PC-9 (cell line): ENCODE measurements around the gene ANKRD13A. TPM values are rescaled to one million over a fixed set of nuclear protein-coding genes. Genes with fewer than 3 reads are reported as not detected.
A peak's percentile ranks its signal among the peaks of the same experiment; 100 is the strongest.

Experiments used
- BruUV-seq: library from RNA; stranded (reverse); fragments of 400-500 nt; replicated peaks from 2 replicates; lab custom pipeline; 2021; lab: Mats Ljungman, UMichigan
- CTCF ChIA-PET: fragments of 300-600 bp; sonication (Branson Sonifier 250); formaldehyde crosslinking; loops from one replicate; lab custom pipeline; 2022; ENCODE audit warnings: antibody characterized with exemption; lab: Charles Lee
- POLR2A ChIA-PET: fragments of 300-600 bp; sonication (Branson Sonifier 250); formaldehyde crosslinking; loops from one replicate; lab custom pipeline; 2022; ENCODE audit warnings: antibody characterized with exemption; ENCODE audit not compliant: unreplicated experiment; lab: Charles Lee
- DNase-seq, 2 experiments: peaks; one replicate each; pipeline versions ENCODE4 v3.0.0 to v3.0.0-alpha.2; 2015 to 2022; ENCODE audit warnings: mixed read lengths in 1 of 2
- H2AFZ ChIP-seq: fragments of 200-600 bp; sonication (generic); 2 replicates; pipeline ENCODE4 v1.8.1; 2017; ENCODE audit warnings: antibody characterized with exemption
- H3F3A ChIP-seq: fragments of 200-600 bp; sonication (generic); 2 replicates; pipeline ENCODE4 v1.8.1; 2017; ENCODE audit warnings: antibody characterized with exemption, mild to moderate bottlenecking, low read depth; ENCODE audit not compliant: insufficient read depth
- H3K27ac ChIP-seq: fragments of 200-600 bp; sonication (generic); 2 replicates; pipeline ENCODE4 v1.6.1; 2016; ENCODE audit warnings: mixed run types
- H3K27me3 ChIP-seq: fragments of 200-600 bp; sonication (generic); 2 replicates; pipeline ENCODE4 v1.6.1; 2016; ENCODE audit warnings: low read depth, mixed run types; ENCODE audit not compliant: insufficient read depth
- H3K36me3 ChIP-seq: fragments of 200-600 bp; sonication (generic); 2 replicates; pipeline ENCODE4 v1.6.1; 2016; ENCODE audit warnings: low read depth, mixed run types
- H3K4me1 ChIP-seq: fragments of 200-600 bp; sonication (generic); replicated peaks from 2 replicates; pipeline ENCODE4 v1.6.1; 2016; ENCODE audit warnings: mixed run types; ENCODE audit not compliant: insufficient read depth
- H3K4me2 ChIP-seq: fragments of 200-600 bp; sonication (generic); 2 replicates; pipeline ENCODE4 v1.6.1; 2017; ENCODE audit warnings: mixed run types
- H3K4me3 ChIP-seq: fragments of 200-600 bp; sonication (generic); 2 replicates; pipeline ENCODE4 v1.6.1; 2016; ENCODE audit warnings: mixed run types
- H3K79me2 ChIP-seq: fragments of 200-600 bp; sonication (generic); 2 replicates; pipeline ENCODE4 v1.6.1; 2017; ENCODE audit warnings: low read depth, mixed run types
- H3K9me2 ChIP-seq: fragments of 200-600 bp; sonication (generic); 2 replicates; pipeline ENCODE4 v1.8.1; 2017; ENCODE audit warnings: mild to moderate bottlenecking; ENCODE audit not compliant: insufficient read depth
- H3K9me3 ChIP-seq: fragments of 200-600 bp; sonication (generic); 2 replicates; pipeline ENCODE4 v1.8.1; 2016; ENCODE audit warnings: low read depth; ENCODE audit not compliant: insufficient read depth
- H4K20me1 ChIP-seq: fragments of 200-600 bp; sonication (generic); 2 replicates; pipeline ENCODE4 v1.8.1; 2017; ENCODE audit not compliant: insufficient read depth
- EZH2 ChIP-seq: fragments of 200-600 bp; sonication (generic); IDR thresholded peaks from 2 replicates; pipeline ENCODE4 v1.8.0; 2017; ENCODE audit warnings: antibody characterized with exemption, low read depth
- intact Hi-C: fragments of 100-400 bp; cut with micrococcal nuclease; formaldehyde crosslinking; loops from one replicate; pipeline ENCODE4 v1.10.0; 2022; ENCODE audit not compliant: unreplicated experiment
- total RNA-seq: library from RNA; stranded (reverse); gene quantifications from 2 replicates; pipeline ENCODE4 v1.2.3, GENCODE V29; 2021
- TF ChIP-seq, protein P1 (sequence below): fragments of 200-600 bp; sonication (generic); conservative IDR thresholded peaks from 2 replicates; pipeline ENCODE4 v1.6.1; 2017; ENCODE audit warnings: mixed run types, antibody characterized with exemption, mild to moderate bottlenecking, moderate library complexity

Gene ANKRD13A
- total RNA-seq, 1 experiment from 2014 or later: 66.9 TPM

DNA sequence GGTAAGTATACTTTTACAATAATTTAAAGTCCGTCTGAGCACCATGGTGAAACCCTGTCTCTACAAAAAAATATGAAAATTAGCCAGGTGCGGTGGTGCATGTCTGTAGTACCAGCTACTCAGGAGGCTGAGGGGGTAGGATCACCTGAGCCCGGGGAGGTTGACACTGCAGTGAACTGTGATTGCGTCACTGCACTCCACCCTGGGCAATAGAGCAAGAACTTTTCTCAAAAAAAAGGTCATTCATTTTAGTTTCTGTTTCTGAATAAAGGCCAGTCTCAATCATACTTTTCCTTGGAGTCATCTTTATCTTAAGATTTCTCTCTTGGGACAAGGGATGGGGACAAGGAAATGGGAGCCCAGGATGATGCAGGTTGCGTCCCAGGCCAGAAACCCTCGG is 12.9 kb downstream of the ANKRD13A start:
- Histone ChIP-seq H3K9me2 (no peaks in the 10 kb centered on the region), H2AFZ (no peak overlapping the region), H3K36me3 (peaks cover 4% of the 10 kb centered on the region), H3K4me2 (no peak overlapping the region), H3K79me2 (peaks cover 34% of the 10 kb centered on the region), H3K27ac (no peak overlapping the region; the same call in 1 of the 2 replicates), H4K20me1 (no peaks in the 10 kb centered on the region), H3K4me3 (no peak overlapping the region), H3K27me3 (no peaks in the 10 kb centered on the region), H3K4me1 (no peaks in the 10 kb centered on the region), H3F3A (no peaks in the 10 kb centered on the region), H3K9me3 (no peaks in the 10 kb centered on the region)
- TF ChIP-seq, protein P1, sequence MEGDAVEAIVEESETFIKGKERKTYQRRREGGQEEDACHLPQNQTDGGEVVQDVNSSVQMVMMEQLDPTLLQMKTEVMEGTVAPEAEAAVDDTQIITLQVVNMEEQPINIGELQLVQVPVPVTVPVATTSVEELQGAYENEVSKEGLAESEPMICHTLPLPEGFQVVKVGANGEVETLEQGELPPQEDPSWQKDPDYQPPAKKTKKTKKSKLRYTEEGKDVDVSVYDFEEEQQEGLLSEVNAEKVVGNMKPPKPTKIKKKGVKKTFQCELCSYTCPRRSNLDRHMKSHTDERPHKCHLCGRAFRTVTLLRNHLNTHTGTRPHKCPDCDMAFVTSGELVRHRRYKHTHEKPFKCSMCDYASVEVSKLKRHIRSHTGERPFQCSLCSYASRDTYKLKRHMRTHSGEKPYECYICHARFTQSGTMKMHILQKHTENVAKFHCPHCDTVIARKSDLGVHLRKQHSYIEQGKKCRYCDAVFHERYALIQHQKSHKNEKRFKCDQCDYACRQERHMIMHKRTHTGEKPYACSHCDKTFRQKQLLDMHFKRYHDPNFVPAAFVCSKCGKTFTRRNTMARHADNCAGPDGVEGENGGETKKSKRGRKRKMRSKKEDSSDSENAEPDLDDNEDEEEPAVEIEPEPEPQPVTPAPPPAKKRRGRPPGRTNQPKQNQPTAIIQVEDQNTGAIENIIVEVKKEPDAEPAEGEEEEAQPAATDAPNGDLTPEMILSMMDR: no peak
- no peak for TF ChIP-seq EZH2
- peak; percentile 43 to 46 for DNase-seq
- POLR2A ChIA-PET: interaction anchor here (1.0 kb wide), 1 partner anchor 12 kb away, joined by 4 read pairs; no protein-coding TSS in a partner anchor
- CTCF ChIA-PET: no interaction called here
- intact Hi-C loops: no loop called here
- BruUV-seq: no TSS peak

DNA sequence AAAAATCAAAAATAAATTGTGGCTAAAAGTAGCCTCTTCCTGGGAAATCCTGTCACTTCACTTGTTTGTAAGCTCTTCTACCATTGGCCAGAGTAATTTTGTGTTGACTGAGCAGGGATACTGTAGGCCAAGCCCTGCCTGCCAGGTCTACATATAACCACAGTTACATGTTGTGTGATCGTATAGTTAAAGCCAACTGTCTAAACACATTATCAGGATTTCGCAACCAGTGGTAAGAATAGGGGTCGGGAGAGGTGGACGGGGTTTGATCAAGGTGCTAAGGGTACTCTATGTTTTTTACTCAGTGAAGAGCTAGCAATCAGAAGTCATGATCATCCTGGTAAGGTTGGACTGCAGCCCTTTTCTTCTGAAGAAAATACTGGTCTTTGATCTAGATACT is 13.4 kb downstream of the ANKRD13A start:
- intact Hi-C loops: no loop called here
- TF ChIP-seq, protein P1: no peak
- no peak for TF ChIP-seq EZH2
- Histone ChIP-seq H2AFZ (no peak overlapping the region), H3K4me1 (no peaks in the 10 kb centered on the region), H3K4me2 (no peak overlapping the region), H3K9me2 (no peaks in the 10 kb centered on the region), H3K27ac (no peak overlapping the region; the same call in 1 of the 2 replicates), H3K36me3 (peaks cover 6% of the 10 kb centered on the region), H4K20me1 (no peaks in the 10 kb centered on the region), H3K4me3 (no peak overlapping the region), H3K79me2 (peaks cover 29% of the 10 kb centered on the region), H3K9me3 (no peaks in the 10 kb centered on the region), H3K27me3 (no peaks in the 10 kb centered on the region), H3F3A (no peaks in the 10 kb centered on the region)
- POLR2A ChIA-PET: interaction anchor here (0.7 to 1.0 kb wide), 2 partner anchors 12 to 330 kb away, joined by 3 to 4 read pairs; no protein-coding TSS in a partner anchor
- DNase-seq: no peak
- CTCF ChIA-PET: no interaction called here
- BruUV-seq: no TSS peak

DNA sequence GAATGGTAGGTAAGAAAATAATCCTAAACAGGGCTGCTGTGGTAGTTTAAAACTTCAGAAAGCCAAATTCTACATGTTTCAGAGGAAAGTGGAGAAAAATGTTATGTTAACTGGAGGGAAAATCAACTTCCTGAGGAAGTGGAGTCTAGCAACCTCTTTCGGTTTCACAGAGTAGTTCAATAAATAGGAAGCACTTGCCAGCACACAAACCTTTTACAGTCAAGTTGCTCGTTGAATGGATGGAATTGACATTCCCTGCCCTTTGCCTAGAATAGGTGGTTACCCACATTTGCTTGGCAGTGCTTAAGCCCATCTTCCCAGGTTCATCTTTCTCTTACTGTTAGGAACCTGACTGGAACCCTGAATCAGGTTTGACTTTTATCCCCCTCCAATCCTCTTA is 15.9 kb downstream of the ANKRD13A start:
- Histone ChIP-seq H2AFZ (no peak overlapping the region), H3F3A (no peaks in the 10 kb centered on the region), H3K36me3 (peaks cover 12% of the 10 kb centered on the region), H4K20me1 (no peaks in the 10 kb centered on the region), H3K27me3 (no peaks in the 10 kb centered on the region), H3K27ac (no peak overlapping the region), H3K9me3 (no peaks in the 10 kb centered on the region), H3K9me2 (no peaks in the 10 kb centered on the region), H3K4me2 (no peak overlapping the region), H3K4me3 (no peak overlapping the region), H3K79me2 (peaks cover 6% of the 10 kb centered on the region; the same call in 1 of the 2 replicates), H3K4me1 (no peaks in the 10 kb centered on the region)
- intact Hi-C loops: no loop called here
- TF ChIP-seq, protein P1: no peak
- no peak for TF ChIP-seq EZH2
- ChIA-PET CTCF (no interaction called here), POLR2A (no interaction called here)
- no peak for DNase-seq
- BruUV-seq: no TSS peak
